ENCODE data around the gene TMEM138.

The TMEM138 gene

DNA sequence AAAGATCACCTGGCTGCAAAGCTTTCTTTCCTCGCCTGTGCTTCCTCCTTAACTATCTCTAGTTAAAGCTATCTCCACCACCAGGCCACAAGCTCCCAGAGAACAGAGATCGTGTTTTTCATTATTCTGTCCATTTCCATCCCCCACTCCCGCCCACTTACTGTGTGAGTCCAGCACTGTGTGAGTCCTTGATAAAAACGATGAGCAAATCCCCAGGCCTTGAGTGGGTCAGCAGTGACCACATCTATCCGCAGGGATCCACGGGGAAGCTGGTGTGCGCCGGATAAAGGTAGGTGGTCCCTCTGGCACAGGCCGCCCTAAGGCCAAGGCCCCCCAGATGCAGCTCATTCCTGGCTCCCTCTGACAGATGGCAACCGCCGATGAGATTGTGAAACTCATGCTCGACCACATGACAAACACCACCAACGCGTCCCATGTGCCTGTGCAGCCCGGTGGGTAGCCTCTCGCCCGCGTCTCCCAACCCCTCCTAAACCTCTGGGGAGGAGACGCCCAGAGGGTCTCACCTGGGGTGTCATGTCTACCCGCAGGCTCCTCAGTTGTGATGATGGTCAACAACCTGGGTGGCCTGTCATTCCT lies 19.9 kb upstream of the TMEM138 start:
- no peak for DNase-seq (ENCODE audit: low read depth)
- TF ChIP-seq, protein P1, sequence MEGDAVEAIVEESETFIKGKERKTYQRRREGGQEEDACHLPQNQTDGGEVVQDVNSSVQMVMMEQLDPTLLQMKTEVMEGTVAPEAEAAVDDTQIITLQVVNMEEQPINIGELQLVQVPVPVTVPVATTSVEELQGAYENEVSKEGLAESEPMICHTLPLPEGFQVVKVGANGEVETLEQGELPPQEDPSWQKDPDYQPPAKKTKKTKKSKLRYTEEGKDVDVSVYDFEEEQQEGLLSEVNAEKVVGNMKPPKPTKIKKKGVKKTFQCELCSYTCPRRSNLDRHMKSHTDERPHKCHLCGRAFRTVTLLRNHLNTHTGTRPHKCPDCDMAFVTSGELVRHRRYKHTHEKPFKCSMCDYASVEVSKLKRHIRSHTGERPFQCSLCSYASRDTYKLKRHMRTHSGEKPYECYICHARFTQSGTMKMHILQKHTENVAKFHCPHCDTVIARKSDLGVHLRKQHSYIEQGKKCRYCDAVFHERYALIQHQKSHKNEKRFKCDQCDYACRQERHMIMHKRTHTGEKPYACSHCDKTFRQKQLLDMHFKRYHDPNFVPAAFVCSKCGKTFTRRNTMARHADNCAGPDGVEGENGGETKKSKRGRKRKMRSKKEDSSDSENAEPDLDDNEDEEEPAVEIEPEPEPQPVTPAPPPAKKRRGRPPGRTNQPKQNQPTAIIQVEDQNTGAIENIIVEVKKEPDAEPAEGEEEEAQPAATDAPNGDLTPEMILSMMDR (conservative IDR thresholded peaks at IDR 0.05; ENCODE audit: low read depth, low read length): no peak
- no peak overlapping the region for H3K4me3 ChIP-seq (ENCODE audit: low read length)

DNA sequence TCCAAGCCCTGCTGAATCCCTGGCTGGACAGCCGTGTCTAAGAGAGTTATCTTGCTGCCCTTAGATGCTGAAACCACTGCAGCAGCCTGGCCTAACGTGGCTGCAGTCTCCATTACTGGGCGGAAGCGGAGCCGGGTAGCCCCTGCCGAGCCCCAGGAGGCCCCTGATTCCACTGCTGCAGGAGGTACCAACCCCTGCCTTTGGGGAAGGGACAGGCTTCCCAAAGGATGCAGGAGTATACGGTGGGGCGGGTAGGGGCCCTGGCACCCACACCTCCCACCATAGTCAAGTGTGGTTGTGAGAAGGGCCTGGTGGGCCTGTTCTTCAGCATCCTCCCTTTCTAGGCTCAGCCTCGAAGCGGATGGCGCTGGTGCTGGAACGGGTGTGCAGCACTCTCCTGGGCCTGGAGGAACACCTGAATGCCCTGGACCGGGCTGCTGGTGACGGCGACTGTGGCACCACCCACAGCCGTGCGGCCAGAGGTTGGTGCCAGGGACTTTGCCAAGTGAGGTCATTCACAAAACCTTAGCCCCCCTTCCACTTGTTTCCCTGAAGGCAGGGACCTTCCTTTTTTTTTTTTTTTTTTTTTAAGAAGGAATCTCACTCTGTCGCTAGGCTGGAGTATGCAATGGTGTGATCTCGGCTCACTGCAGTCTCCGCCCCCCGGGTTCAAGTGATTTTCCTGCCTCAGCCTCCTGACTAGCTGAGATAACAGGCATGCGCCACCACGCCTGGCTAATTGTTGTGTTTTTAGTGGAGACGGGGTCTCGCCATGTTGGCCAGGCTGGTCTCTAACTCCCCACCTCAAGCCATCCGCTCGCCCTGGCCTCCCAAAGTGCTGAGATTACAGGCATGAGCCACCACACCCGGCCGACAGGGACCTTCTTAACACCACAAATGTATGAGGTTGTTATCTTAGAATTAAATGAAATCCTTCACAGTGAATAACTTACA lies 18.1 kb upstream of the TMEM138 start:
- H3K4me3 ChIP-seq (ENCODE audit: low read length): no peak overlapping the region
- DNase-seq (ENCODE audit: low read depth): no peak

DNA sequence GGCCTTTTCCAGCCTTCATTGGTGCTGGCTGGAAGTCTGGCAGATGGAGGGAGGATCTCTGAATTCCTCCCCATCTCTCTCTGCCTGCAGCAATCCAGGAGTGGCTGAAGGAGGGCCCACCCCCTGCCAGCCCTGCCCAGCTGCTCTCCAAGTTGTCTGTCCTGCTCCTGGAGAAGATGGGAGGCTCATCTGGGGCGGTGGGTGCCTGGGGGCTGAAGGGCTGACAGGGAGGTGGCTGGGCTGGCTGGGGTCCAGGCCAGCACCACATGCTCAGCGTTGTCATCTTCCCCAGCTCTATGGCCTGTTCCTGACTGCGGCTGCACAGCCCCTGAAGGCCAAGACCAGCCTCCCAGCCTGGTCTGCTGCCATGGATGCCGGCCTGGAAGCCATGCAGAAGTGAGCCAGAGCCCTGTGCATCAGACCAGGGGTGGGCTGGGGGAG lies 17.0 kb upstream of the TMEM138 start:
- TF ChIP-seq, protein P1 (conservative IDR thresholded peaks at IDR 0.05; ENCODE audit: low read depth, low read length): no peak
- no peak for DNase-seq (ENCODE audit: low read depth)
- H3K4me3 ChIP-seq (ENCODE audit: low read length): no peak overlapping the region

More for the DNA sequence above, 18.1 kb upstream of the TMEM138 start:
- TF ChIP-seq, protein P1 (conservative IDR thresholded peaks at IDR 0.05; ENCODE audit: low read depth, low read length): no peak

GRCh38 chr11:61345954-61346843 lies 16.0 kb upstream of the TMEM138 start:
- TF ChIP-seq, protein P1 (conservative IDR thresholded peaks at IDR 0.05; ENCODE audit: low read depth, low read length): no peak
- no peak overlapping the region for H3K4me3 ChIP-seq (ENCODE audit: low read length)
- no peak for DNase-seq (ENCODE audit: low read depth)

- TF ChIP-seq, protein P1 (conservative IDR thresholded peaks at IDR 0.05; ENCODE audit: low read depth, low read length): no peak
- no peak overlapping the region for H3K4me3 ChIP-seq (ENCODE audit: low read length)
- no peak for DNase-seq (ENCODE audit: low read depth)
These were observed 14.2 kb upstream of the TMEM138 start for GRCh38 chr11:61347916-61348461.

- TF ChIP-seq, protein P1 (conservative IDR thresholded peaks at IDR 0.05; ENCODE audit: low read depth, low read length): no peak
- no peak overlapping the region for H3K4me3 ChIP-seq (ENCODE audit: low read length)
- no peak for DNase-seq (ENCODE audit: low read depth)
These were observed 12.9 kb upstream of the TMEM138 start for GRCh38 chr11:61349189-61349751.
